ENCODE results near the gene TFB1M. TPM values are rescaled to one million over a fixed set of nuclear protein-coding genes. Genes with fewer than 3 reads are reported as not detected.

TFB1M gene
- total RNA-seq, 1 donor from 2014 or later = 11.9 TPM

Other genes starting within 250 kb of the TFB1M start
- gene CLDN20, start 50.5 kb downstream of the TFB1M start, total RNA-seq = not detected in 2 replicates
- not detected in 2 replicates for gene NOX3, start 141.4 kb upstream of the TFB1M start, total RNA-seq